ENCODE measurements around the gene SLAIN1. TPM values are rescaled to one million over a fixed set of nuclear protein-coding genes. Genes with fewer than 3 reads are reported as not detected.

SLAIN1 gene
- total and polyA plus RNA-seq, 10 of the 15 experiments (the other 5 are each of a cell fraction or from before 2014, with no cell fraction given), result 11.9 to 140 (median 56.9) TPM

GRCh38 chr13:77745784-77746183, 48.3 kb downstream of the SLAIN1 start (continued):
- no peak for TF ChIP-seq ZNF207 (IDR thresholded peaks at IDR 0.05; ENCODE audit: borderline replicate concordance)
- no peak for TF ChIP-seq ZBED1 (IDR thresholded peaks at IDR 0.05; ENCODE audit: borderline replicate concordance)
- no peak for TF ChIP-seq CBX5 (IDR thresholded peaks at IDR 0.05; ENCODE audit: low read depth)
- TF ChIP-seq HDAC2 (IDR thresholded peaks at IDR 0.05), result no peak
- TF ChIP-seq MXI1 (IDR thresholded peaks at IDR 0.05; ENCODE audit: low read depth, low read length), result no peak
- no peak for TF ChIP-seq EP300 (IDR thresholded peaks at IDR 0.05; ENCODE audit: borderline replicate concordance in 1 of 2, control insufficient read depth in 1 of 2, low read depth in 2 of 2, low read length in 2 of 2)
- TF ChIP-seq CHD2 (IDR thresholded peaks at IDR 0.05; ENCODE audit: borderline replicate concordance, low read depth, low read length), result no peak
- no peak for TF ChIP-seq ETV6 (conservative IDR thresholded peaks at IDR 0.05 in 1 of 2, IDR thresholded peaks at IDR 0.05 in 1 of 2; ENCODE audit: borderline replicate concordance in 1 of 2, low read depth in 1 of 2)
- no peak for TF ChIP-seq WRNIP1 (IDR thresholded peaks at IDR 0.05; ENCODE audit: borderline replicate concordance, low read depth, low read length)
- no peak for TF ChIP-seq TARDBP (IDR thresholded peaks at IDR 0.05; ENCODE audit: borderline replicate concordance)
- TF ChIP-seq POU2F2 (IDR thresholded peaks at IDR 0.05; ENCODE audit: borderline replicate concordance, low read depth, low read length), result no peak

- H3K9ac ChIP-seq (ENCODE audit: control insufficient read depth, insufficient read depth, low read length), result no peak overlapping the region
- POLR2A ChIA-PET, result interaction anchor here (1.4 kb wide), 1 partner anchor 20 kb away, joined by 3 read pairs; no protein-coding TSS in a partner anchor
- DNase-seq (ENCODE audit: low read depth, low spot score), result no peak
- H3K9me3 ChIP-seq (replicated peaks; ENCODE audit: control insufficient read depth, insufficient read depth, low read length), result no peaks in the 10 kb centered on the region
- peaks cover 0 to 4% of the 10 kb centered on the region in 2 experiments; a peak in 2 of 4 replicates for H3K36me3 ChIP-seq (ENCODE audit: control insufficient read depth in 2 of 2, insufficient read depth in 2 of 2, low read length in 1 of 2)
- no peak overlapping the region for H3K4me2 ChIP-seq (ENCODE audit: control insufficient read depth, insufficient read depth)
- SMC1A ChIA-PET (ENCODE audit: uncharacterized antibody, unreplicated experiment), result interaction anchor here (0.7 to 6.4 kb wide), 19 partner anchors 12 to 258 kb away, joined by 3 to 102 read pairs (median 5); partner anchors contain the start of gene SLAIN1
- H3K4me3 ChIP-seq, result no peak overlapping the region
- no peak for FAIRE-seq
- RAD21 ChIA-PET (ENCODE audit: unreplicated experiment), result interaction anchor here (0.9 to 7.8 kb wide), 12 partner anchors 9 to 371 kb away, joined by 3 to 115 read pairs (median 3); partner anchors contain the start of gene SLAIN1
- no peaks in the 10 kb centered on the region for H3K79me2 ChIP-seq (ENCODE audit: control insufficient read depth, insufficient read depth, low read length)
- H3K27ac ChIP-seq (ENCODE audit: control insufficient read depth, insufficient read depth), result no peak overlapping the region
- 67% methylated on average over 2 of the region's 2 CpGs for WGBS (ENCODE audit: insufficient coverage, insufficient replicate concordance, low lambda C conversion rate, missing lambda C conversion rate)
- no peaks in the 10 kb centered on the region for H3K27me3 ChIP-seq (replicated peaks in 1 of 2; ENCODE audit: control insufficient read depth in 2 of 2, insufficient read depth in 2 of 2, low read length in 1 of 2)
- no peak for ATAC-seq
- H4K20me1 ChIP-seq (ENCODE audit: control insufficient read depth, insufficient read depth), result no peaks in the 10 kb centered on the region
- H3K4me1 ChIP-seq (ENCODE audit: control insufficient read depth, insufficient read depth, low read length), result peaks cover 3% of the 10 kb centered on the region; the same call in 1 of the 2 replicates
- in situ Hi-C loops (cut with MboI), result loop anchor here (5.0 kb wide), 1 partner anchor 247 kb away; no protein-coding TSS in a partner anchor
- CTCF ChIA-PET, result interaction anchor here (0.6 to 9.6 kb wide), 12 partner anchors 24 to 372 kb away, joined by 3 to 225 read pairs (median 3); partner anchors contain the start of gene SLAIN1
- TF ChIP-seq NR2C2 (IDR thresholded peaks at IDR 0.05; ENCODE audit: borderline replicate concordance, control insufficient read depth, insufficient read length, low read depth), result no peak
- intact Hi-C loops (cut with micrococcal nuclease; ENCODE audit: unreplicated experiment), result no loop called here
- no TSS peak for BruUV-seq (replicated peaks)
- no peak overlapping the region for H2AFZ ChIP-seq (ENCODE audit: control insufficient read depth, low read depth, low read length)
These were observed 51.9 kb downstream of the SLAIN1 start for GRCh38 chr13:77749344-77749880.

Measured in GM12878 (cell line).